Adipose tissue (tissue), 3 donors: ENCODE results near the gene SERPINE3. TPM values are rescaled to one million over a fixed set of nuclear protein-coding genes. Genes with fewer than 3 reads are reported as not detected.

Experiments used
- H3K27ac ChIP-seq: one replicate; pipeline ENCODE4 v1.5.1; 2013; ENCODE audit warnings: low read depth, low read length
- WGBS, 3 donors: extraction: QIAGEN DNeasy Blood & Tissue Kit; methylation state at CpG; one replicate each; pipeline ENCODE4 v1.1.7; 2013; 5-methylcytosine and 5-hydroxymethylcytosine counted together
- polyA plus RNA-seq, 3 donors: library from polyadenylated mRNA; stranded (reverse); fragments of 200-250 nt; gene quantifications; one replicate each; pipeline ENCODE4 v1.2.3, GENCODE V29; 2013
- donor health status: healthy with polysubstance abuse.
- donor health status: Bipolar disorder and iron deficiency.
- donor health status: healthy.

Gene SERPINE3
- polyA plus RNA-seq: 1 to 10 TPM in 1 of 3 donors, under 1 TPM in 1, not detected in 1; 0.07 to 4.8 TPM

DNA sequence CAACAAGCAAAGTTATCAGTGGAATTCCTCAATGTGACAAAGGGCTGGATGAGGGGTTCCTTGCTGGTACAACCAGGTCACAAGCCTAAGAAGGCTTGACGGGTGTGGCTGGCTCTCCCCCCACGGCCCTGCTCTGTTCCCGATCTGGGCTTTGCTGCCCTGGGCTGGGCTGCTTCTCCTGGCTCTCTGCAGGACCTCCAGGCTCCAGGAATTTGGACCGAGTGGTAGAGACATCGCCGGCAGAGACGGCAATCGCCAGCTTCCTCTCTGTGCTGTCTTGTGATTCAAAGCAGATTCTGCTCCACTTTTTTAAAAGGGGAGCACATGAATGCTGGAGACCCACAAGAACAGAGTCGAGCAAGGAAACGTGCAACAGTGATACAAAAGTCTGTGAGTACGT, at the start of gene SERPINE3:
Gene SERPINE3, plus strand, starts transcription at position 338 of the 400 bp plus-strand sequence. CDS start 1,401 bp downstream, outside the sequence.
- WGBS, 3 donors: 61 to 85% (median 76%) methylated on average over 11 of the region's 11 CpGs

DNA sequence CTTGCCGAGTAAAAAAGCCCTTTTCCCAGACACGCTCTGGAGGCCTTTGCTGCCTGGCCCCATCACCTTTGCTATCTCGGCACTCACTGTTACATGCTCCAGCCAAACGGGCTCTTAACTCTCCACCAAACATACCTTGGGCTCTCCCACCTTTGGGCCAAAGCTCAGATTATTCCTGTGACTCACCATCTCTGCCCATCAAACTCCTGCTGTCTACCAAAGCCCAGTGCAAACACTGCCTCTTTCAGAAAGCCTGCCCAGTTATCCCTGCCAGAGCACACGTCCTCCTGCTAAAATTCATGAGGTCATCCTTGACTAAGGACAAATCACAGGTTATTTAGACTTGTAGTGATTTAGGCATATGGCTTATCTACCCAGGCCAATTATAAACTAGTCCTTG, 48.1 kb upstream of the SERPINE3 start:
- 74 to 83% (median 77%) methylated on average over 5 of the region's 5 CpGs for whole genome bisulfite sequencing, 3 donors
- H3K27ac ChIP-seq: no peak overlapping the region

More for the DNA sequence above, at the start of gene SERPINE3:
- H3K27ac ChIP-seq: no peak within 1 kb of the TSS

DNA sequence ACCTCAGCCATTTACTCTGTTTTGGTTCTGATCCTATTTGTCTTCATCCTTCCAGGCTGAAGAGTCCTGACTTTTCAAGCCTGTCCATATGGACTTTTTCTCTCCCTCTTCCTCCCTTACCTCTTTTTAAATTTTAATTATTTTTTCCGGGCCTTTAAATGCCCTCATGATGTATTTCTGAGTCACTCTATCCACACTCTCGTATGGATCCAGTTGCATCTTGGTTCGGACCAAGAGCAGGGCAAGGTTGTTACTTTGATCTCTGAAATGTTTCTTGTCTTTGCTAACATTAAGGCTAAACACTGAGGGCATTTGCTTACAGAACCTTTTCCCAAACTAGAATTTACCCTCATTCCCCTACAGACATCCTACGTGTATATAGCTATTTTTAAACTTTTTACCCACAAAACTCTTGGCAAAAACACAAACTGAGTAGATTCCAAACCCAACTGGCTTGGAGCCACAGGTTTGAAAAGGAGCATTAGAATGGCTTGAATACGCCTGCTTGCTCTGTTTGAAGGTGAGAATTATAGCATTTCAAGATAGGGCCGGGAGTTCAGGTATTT, 47.4 kb upstream of the SERPINE3 start:
- WGBS, 3 donors: 48 to 74% (median 71%) methylated on average over 6 of the region's 6 CpGs
- no peak overlapping the region for H3K27ac ChIP-seq

DNA sequence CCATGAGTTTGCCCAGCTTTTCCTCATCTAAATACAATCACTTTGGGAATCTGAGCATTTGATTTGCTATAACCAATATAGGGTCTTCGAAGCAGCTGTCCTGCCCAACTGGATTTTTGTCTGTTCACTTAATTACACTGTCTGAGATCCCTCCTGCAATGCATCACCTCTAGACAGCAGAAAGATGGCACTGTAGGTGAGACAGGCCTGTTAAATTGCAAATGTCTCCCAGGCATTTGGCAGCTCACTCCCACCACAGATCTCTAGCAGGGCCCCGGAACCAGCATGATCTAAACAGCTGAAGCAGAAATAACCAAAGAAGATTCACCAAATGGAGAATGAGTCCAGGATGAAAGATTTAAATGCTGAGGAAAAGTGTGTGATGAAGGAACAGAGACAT, 41.9 kb upstream of the SERPINE3 start:
- H3K27ac ChIP-seq: no peak overlapping the region
- 85 to 94% (median 86%) methylated on average over 2 of the region's 2 CpGs for WGBS, 3 donors

DNA sequence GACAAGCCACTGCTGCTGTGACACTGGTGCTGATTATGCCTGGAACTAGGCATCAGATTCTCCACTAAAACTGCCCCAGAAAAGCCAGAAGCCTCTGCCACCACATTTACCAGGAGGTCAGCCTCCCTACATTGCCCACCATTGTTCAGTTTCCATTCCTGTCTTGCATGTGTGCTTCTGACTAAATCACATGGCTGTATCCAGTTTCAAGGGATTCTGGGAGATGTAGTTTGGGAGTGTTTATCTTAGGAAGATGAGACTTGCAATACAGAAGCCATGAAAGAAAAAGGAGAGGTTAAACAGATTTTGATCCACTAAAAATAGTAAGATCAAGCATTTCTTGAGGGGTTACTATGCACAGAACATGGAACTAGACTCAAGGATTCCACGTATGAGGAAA, 40.7 kb upstream of the SERPINE3 start:
- WGBS, 3 donors: 76 to 100% (median 81%) methylated on average over 1 of the region's 1 CpG
- no peak overlapping the region for H3K27ac ChIP-seq

DNA sequence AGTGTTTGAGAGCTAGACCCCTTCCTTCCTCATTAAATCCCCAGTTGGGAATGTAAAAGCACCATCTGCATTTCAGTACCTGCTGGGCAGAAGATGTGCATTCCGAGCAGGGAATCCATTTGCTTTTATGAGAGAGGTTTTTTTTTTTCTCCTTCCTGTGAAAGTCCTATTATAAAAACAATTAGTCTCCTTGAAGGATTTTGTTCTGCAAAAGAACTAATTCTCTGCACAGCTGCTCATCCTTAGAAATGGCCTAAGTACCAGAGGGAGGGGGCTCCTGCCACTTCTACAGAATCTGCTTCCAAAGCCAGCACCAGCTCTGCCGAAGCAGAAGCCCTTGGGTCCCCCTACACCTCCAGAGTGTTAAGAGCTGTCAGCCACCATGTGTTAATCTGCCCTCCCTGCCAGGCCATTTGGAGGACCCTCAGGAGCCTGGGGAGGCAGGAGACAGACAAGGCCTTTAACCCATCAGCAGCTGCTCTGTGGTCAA, 36.4 kb upstream of the SERPINE3 start:
- 85 to 94% (median 88%) methylated on average over 2 of the region's 2 CpGs for WGBS, 3 donors
- no peak overlapping the region for H3K27ac ChIP-seq

DNA sequence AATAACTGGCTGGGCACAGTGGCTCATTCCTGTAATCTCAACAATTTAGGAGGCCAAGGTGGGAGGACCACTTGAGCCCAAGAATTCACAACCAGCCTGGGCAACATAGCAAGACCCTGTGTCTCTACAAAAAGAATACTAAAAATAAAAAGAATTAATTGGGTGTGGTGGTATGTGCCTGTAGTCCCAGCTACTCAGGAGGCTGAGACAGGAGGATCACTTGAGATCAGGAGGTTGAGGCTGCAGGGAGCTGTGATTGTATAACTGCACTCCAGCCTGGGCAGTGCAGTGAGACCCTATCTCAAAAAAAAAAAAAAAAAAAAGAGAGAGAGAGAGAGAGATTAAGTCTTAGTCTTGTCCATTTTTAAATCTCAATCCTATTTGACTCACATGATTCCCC, 35.6 kb upstream of the SERPINE3 start:
- no peak overlapping the region for H3K27ac ChIP-seq

DNA sequence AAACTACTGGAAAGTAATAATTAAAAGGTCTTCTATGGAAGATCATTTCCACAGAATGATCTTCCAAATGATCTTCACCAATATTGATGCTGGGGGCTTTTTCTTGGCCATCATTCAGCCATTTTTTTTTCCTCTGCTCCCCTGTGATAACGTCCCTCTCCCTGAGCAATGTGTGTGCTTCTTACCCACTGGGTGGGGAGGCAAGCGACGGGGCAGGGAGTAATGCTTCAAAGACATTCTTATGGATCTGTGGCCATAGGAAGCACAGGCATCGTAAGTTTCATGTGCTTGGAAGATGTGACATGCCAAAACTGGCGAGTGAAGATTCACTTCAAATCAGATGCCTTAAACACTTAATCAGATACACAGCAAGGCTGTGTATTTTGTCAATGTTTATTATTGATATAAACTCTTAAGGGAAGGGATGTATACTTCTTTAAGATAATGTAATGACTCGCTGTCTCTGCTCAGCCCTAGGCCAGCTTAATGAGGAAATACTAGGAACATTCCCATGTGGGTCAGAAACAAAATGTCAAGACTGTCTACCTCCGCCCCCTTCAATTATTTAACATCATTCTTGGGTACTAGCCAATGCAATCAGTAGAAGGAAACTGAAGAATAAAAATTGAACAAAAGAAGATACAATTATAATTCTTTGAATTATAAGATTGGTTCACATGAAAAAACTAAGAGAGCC, 34.1 kb upstream of the SERPINE3 start:
- H3K27ac ChIP-seq: no peak overlapping the region
- 78 to 84% (median 83%) methylated on average over 7 of the region's 7 CpGs for WGBS, 3 donors

DNA sequence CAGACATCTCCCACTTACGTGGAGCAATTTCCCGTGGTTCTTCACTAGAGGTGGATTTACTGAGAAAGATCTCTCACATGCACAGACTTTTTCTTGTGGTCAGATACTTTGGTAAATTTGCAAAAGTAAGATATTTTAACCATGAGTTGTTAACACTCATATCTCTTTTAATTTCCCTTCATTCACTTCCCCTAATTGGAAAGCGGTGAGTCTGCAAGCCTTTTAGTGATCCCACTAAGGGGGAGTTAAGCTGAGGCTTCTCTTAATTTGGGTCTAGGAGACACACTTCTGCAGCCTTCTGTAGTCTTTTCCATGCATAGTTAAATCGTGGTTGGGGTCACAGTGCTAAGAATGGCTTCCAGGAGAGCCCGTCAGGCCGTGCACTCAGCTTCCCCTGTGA, 30.7 kb upstream of the SERPINE3 start:
- 57 to 74% (median 58%) methylated on average over 6 of the region's 6 CpGs for WGBS, 3 donors
- no peak overlapping the region for H3K27ac ChIP-seq

DNA sequence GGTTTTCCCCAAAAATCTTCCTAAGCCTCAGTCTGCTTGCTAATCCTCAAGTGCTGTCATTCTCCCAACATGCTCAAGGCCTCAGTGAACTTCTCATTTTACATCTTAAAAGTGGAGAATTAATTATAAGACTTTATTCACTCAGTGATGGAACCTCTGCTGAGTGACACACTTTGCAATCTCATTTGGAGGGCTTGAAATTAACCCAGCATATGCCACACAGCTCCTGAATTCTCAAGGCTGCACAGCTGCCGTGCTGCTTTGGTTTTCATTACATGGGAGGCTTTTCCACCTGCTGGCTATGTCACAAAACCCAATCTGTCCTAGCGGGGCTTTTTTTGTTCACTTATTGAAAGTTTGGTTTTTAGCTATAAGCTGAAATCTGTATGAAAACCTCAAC, 28.3 kb upstream of the SERPINE3 start:
- 96 to 97% (median 97%) methylated on average over 2 of the region's 2 CpGs for WGBS, 3 donors
- no peak overlapping the region for H3K27ac ChIP-seq

DNA sequence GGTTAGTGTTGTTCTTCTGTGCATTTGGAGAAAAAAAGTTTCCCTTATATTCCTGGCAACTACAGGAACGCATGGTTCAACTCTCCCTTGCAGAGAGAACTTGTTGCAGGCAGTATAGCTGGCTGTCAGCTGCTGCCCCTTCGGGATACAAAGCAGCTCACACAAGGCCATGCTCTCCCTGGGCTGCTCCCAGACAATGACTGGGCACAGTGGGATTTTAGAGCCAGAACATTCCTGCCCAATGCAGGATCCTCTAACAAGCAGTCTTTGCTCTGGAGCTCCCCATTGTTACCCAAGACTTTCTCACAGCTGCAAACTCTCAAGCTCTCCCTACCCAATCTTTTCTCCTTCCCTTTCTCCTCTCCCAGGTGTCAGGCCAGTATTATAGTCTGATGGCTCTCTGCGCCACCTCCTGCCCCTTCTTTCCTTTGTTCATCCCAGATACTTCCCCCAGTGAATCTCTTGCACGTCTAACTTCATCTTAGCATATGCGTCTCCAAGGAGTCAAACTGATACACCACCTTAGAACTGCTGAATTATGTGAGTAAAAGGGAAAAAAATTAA, 27.5 kb upstream of the SERPINE3 start:
- WGBS, 3 donors: 92 to 99% (median 95%) methylated on average over 5 of the region's 5 CpGs
- H3K27ac ChIP-seq: no peak overlapping the region

DNA sequence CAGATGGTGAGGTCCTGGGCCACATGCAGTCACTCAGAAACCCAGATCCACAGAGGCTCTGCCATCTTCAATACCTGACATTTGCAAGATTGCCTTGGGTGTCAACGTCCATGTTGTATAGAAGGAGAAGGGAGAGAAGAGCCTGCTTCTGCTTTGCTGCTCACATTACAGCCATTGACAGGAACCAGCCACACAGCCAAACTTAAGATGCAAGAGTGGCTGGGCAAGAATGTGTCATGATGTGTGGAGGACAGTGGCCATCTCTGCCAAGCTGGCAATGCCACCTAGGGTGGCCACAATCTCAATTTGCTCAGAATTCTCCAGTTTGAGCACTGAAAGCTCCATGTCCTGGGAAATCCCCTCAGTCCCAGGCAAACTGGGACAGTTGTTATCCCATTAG, 25.9 kb upstream of the SERPINE3 start:
- no peak overlapping the region for H3K27ac ChIP-seq
- 67 to 74% (median 73%) methylated on average over 1 of the region's 1 CpG for WGBS, 3 donors

DNA sequence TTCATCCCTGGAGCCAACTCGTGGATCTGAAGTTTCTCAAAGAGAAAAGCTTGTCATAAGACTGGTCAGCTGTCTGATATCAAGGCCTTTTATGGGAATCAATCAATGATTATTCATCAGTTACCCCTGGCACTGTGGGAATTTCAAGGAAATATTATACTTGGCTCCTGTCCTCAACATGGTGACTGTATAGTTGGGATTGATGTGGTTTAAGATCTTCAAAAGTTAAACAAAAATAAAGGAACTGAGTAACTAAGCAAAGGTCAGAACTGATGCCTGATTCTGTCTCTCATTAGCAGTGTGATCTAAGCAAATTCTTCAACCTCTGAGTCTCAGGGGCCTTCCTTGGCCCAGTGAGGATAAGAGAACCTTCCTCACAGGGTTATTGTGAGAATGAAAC, 22.2 kb upstream of the SERPINE3 start:
- 82 to 87% (median 84%) methylated on average over 1 of the region's 1 CpG for WGBS, 3 donors
- no peak overlapping the region for H3K27ac ChIP-seq

DNA sequence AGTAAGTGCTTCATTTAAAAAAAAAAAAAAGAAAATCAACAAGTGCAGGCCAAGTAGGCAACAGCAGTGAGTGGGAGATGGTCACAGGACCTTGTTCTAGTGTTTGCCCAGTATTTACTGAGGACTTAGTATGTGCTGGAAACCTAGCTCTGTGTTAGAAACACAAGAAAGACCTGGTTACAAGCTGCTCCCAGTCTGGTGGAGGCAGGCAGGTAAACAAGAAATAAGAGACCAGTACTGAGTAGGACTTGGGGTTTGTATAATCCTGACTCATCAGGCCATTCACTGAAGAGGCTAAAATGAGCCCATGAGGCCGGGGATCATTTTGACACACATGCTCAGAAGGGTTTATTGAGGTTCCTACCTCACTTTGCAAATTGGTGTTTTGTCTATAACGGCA, 21.5 kb upstream of the SERPINE3 start:
- 96 to 100% (median 98%) methylated on average over 2 of the region's 2 CpGs for WGBS, 3 donors
- H3K27ac ChIP-seq: no peak overlapping the region

DNA sequence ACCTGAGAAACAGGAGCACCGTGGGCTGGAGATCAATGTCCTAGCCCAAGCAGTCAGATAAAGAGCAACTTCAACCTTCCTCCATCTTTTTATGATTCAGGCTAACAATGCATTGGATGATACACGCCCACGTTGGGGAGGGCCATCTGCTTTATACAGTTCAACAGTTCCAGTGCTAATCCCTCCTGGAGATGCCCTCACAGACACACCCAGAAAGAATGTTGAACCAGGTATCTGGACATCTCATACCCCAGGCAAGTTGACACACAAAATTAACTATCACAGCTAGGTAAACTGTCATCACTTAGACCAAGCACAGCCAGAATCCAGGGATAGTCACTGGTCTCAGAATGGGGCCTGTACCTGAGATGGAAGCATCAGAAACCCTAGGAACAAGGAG, 20.6 kb upstream of the SERPINE3 start:
- 84 to 92% (median 87%) methylated on average over 3 of the region's 3 CpGs for WGBS, 3 donors
- no peak overlapping the region for H3K27ac ChIP-seq

DNA sequence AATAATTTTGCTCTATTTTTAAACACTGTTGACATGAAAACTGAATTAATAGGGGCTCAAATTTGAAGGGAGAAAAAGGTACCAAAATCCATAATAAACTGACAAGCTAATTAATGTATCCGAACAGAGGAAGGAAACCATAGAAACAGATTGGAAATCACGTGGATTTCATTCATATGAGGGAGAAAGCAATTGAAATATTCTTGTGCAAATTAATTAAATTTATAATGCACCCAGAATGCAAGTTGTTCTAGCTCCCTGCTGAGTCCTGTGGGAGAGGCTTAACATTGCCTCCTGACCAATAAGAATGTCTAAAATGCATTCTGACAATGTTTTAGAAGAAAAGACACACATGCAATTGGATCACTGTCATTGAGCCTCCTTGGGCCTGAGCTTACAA, 17.7 kb upstream of the SERPINE3 start:
- 63 to 92% (median 65%) methylated on average over 2 of the region's 2 CpGs for WGBS, 3 donors
- H3K27ac ChIP-seq: no peak overlapping the region

DNA sequence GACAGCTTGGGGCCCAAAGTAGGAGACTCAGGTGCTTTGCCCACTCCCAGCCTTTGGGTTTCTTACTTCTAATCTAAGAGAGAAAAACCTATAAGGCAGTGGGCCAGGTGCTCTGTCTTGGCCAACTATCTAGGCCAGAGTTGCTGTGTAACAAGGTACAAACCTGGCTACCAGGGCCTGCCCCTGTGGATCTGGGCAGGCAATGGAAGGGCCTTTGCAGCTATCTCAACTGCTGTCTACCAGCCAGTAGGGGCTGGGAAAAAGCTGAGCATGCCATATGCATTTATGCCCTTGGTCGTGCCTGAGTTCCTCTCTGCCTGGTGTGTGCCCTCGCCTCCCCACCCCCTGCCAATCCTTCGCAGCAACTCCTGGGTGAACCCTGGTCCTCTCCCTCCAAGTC, 16.7 kb upstream of the SERPINE3 start:
- 78 to 86% (median 80%) methylated on average over 3 of the region's 3 CpGs for WGBS, 3 donors
- no peak overlapping the region for H3K27ac ChIP-seq

DNA sequence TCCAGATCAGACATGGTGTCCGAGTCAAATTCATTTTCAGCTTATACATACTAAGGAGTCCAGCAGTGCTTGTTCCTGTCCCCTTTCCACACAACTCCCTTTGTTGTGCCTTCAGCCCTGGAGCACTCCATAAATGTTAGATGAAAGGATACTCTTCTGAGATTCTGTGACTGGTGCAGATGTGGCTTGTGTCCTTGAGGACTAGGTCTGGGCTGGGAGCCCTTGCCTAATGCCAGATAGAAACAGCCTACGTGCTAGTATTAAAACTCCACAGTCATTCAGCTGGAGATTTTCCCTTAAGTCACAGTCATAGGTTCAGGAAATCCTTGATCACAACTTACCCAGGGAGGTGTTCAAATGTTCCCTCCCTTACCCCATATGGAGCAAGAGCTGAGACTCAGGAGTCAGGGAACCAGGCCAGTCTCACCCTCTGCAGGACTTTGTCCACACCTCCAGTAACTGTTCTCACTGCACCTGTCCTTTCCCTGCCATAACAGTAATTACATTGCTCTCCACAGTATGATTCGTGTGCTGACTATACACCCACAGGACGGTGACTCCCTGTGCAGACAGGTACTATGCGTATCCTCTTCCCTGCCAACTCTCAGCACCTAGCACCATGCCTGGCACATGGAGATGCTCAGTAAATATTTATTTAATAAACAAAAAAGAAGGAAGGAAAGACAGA, 15.5 kb upstream of the SERPINE3 start:
- H3K27ac ChIP-seq: no peak overlapping the region
- 67 to 91% (median 80%) methylated on average over 5 of the region's 5 CpGs for WGBS, 3 donors

DNA sequence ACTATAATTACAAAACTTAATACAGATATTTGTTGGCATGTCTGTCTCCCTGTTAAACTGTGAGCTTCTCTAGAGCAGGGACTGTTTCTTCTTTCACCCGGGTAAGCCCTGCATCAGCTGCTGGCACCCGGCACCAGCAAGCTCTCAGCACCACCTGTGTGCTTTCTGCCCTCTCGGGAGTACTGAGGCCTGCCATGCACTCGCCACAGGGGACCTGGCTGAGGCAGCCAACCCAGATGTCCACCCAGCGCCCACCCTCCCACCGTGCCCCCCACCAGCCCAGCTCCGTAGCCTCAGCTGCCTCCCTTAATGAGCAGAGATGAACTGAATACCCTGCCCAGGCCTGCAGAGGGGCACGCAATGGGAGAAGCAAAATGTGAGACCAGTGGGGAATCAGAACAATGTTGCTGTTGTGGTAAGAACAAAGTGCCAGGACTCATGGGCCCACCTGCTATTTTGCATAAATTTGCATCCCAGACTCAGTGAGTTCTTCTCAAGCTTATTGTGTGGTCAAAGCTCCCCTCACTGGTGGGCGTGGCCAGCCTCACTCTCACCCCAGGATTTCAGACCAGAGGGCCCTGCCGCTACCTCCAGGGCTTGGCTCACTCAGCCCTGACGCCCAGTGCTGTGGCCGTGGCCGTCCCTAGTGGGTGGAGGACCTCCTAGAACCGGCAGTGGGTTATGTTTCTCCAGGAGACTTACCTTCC, 14.6 kb upstream of the SERPINE3 start:
- no peak overlapping the region for H3K27ac ChIP-seq
- WGBS, 3 donors: 78 to 86% (median 85%) methylated on average over 14 of the region's 14 CpGs
